ENCODE measurements around the gene TXNDC12.

GRCh38 chr1:52056163-52056936 is 1.4 kb upstream of the TXNDC12 start, which contains the start of gene BTF3L4:
- TF ChIP-seq, protein P1, sequence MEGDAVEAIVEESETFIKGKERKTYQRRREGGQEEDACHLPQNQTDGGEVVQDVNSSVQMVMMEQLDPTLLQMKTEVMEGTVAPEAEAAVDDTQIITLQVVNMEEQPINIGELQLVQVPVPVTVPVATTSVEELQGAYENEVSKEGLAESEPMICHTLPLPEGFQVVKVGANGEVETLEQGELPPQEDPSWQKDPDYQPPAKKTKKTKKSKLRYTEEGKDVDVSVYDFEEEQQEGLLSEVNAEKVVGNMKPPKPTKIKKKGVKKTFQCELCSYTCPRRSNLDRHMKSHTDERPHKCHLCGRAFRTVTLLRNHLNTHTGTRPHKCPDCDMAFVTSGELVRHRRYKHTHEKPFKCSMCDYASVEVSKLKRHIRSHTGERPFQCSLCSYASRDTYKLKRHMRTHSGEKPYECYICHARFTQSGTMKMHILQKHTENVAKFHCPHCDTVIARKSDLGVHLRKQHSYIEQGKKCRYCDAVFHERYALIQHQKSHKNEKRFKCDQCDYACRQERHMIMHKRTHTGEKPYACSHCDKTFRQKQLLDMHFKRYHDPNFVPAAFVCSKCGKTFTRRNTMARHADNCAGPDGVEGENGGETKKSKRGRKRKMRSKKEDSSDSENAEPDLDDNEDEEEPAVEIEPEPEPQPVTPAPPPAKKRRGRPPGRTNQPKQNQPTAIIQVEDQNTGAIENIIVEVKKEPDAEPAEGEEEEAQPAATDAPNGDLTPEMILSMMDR (IDR thresholded peaks at IDR 0.05), result no peak
- TF ChIP-seq REST (IDR thresholded peaks at IDR 0.05; ENCODE audit: insufficient read depth in 1 of 2, low read depth in 2 of 2, low read length in 1 of 2) (no peak), POLR2AphosphoS5 (IDR thresholded peaks at IDR 0.05; ENCODE audit: low read depth, low read length) (peak; percentile 75)
